B cell (primary cell): ENCODE data around the gene OR52I1. TPM values are rescaled to one million over a fixed set of nuclear protein-coding genes. Genes with fewer than 3 reads are reported as not detected.

Experiments
- ATAC-seq: fragments of 200-7000 bp; cut with Tn5 transposase; one replicate; pipeline ENCODE4 v1.10.0; 2021; ENCODE audit warnings: low read depth, mild to moderate bottlenecking, moderate number of reproducible peaks, moderate library complexity
- CTCF ChIA-PET: fragments of 350-600 bp; sonication (Branson Sonifier 250); formaldehyde crosslinking; loops from one replicate; lab custom pipeline; 2021; ENCODE audit warnings: antibody characterized with exemption, inconsistent platforms; lab: Charles Lee
- POLR2A ChIA-PET: fragments of 350-600 bp; sonication (Branson Sonifier 250); formaldehyde crosslinking; loops from one replicate; lab custom pipeline; 2021; ENCODE audit warnings: antibody characterized with exemption; lab: Charles Lee
- DNase-seq: peaks from one replicate; pipeline ENCODE4 v3.0.0; 2013
- H2AFZ ChIP-seq: 2 replicates; pipeline ENCODE4 v1.6.1; 2012; ENCODE audit warnings: mild to moderate bottlenecking, low read depth, low read length; ENCODE audit not compliant: insufficient read depth, poor library complexity, severe bottlenecking
- H3K27ac ChIP-seq, 2 donors: 1 replicate in 1 of 2; 2 replicates in 1 of 2; pipeline ENCODE4 v1.5.1; 2012 to 2013; ENCODE audit warnings: low read length in 2 of 2, mild to moderate bottlenecking in 2 of 2, moderate library complexity in 1 of 2
- H3K27me3 ChIP-seq, 4 experiments: fragments of 200-600 bp in 1 of 4; sonication (generic) in 1 of 4; replicated peaks in 1 of 4; 1 replicate in 2 of 4; 2 replicates in 2 of 4; pipeline versions ENCODE4 v1.6.1 to v1.7.0; 2013 to 2016; ENCODE audit warnings: low read length in 3 of 4, mild to moderate bottlenecking in 2 of 4, mixed read lengths in 1 of 4, moderate library complexity in 1 of 4; ENCODE audit not compliant: insufficient read depth in 4 of 4, control insufficient read depth in 3 of 4; ENCODE audit errors: control extremely low read depth in 1 of 4
- H3K36me3 ChIP-seq, 2 experiments: replicated peaks in 1 of 2; 1 replicate in 1 of 2; 2 replicates in 1 of 2; pipeline versions ENCODE4 v1.6.1 to v1.7.1; 2013; ENCODE audit warnings: low read length in 1 of 2; ENCODE audit not compliant: insufficient read depth in 2 of 2, control insufficient read depth in 1 of 2; ENCODE audit errors: control extremely low read depth in 1 of 2, extremely low read depth in 1 of 2
- H3K4me1 ChIP-seq, 2 donors: fragments of 200-600 bp in 1 of 2; sonication (generic) in 1 of 2; 1 replicate in 1 of 2; 2 replicates in 1 of 2; pipeline versions ENCODE4 v1.5.1 to v1.6.1; 2013 to 2017; ENCODE audit warnings: low read length in 2 of 2; ENCODE audit not compliant: control insufficient read depth in 2 of 2, insufficient read depth in 2 of 2
- H3K4me2 ChIP-seq: replicated peaks from 2 replicates; pipeline ENCODE3; 2012; ENCODE audit warnings: mild to moderate bottlenecking, low read depth, low read length; ENCODE audit not compliant: poor library complexity, severe bottlenecking
- H3K4me3 ChIP-seq, 5 experiments: fragments of 200-600 bp in 1 of 5; sonication (generic) in 1 of 5; 1 replicate in 3 of 5; 2 replicates in 2 of 5; pipeline versions ENCODE4 v1.5.1 to v1.7.0; 2011 to 2016; ENCODE audit warnings: low read length in 4 of 5, mild to moderate bottlenecking in 4 of 5, low read depth in 2 of 5, control low read depth in 1 of 5, moderate library complexity in 1 of 5; ENCODE audit not compliant: insufficient read depth in 1 of 5; ENCODE audit errors: control extremely low read depth in 1 of 5, extremely low read depth in 1 of 5
- H3K79me2 ChIP-seq: fragments of 200-600 bp; sonication (generic); one replicate; pipeline ENCODE4 v1.6.0; 2016; ENCODE audit warnings: low read length; ENCODE audit not compliant: control insufficient read depth, insufficient read depth
- H3K9ac ChIP-seq: fragments of 200-600 bp; sonication (generic); 2 replicates; pipeline ENCODE4 v1.6.1; 2017; ENCODE audit warnings: mild to moderate bottlenecking, low read length, moderate library complexity
- H3K9me3 ChIP-seq, 3 donors: one replicate each; pipeline versions ENCODE4 v1.6.1 to v1.7.1; 2013; ENCODE audit warnings: low read length in 2 of 3; ENCODE audit not compliant: control insufficient read depth in 2 of 3, insufficient read depth in 1 of 3; ENCODE audit errors: control extremely low read depth in 1 of 3
- H4K20me1 ChIP-seq: 2 replicates; pipeline ENCODE4 v1.6.0; 2012; ENCODE audit warnings: mild to moderate bottlenecking, low read length; ENCODE audit not compliant: insufficient read depth, control insufficient read depth, poor library complexity, severe bottlenecking
- H3K27ac Mint-ChIP-seq: one replicate; pipeline ENCODE4 v1.8.0; 2021; ENCODE audit warnings: mixed read lengths
- H3K27me3 Mint-ChIP-seq: one replicate; pipeline ENCODE4 v1.8.0; 2021; ENCODE audit warnings: mixed read lengths
- H3K4me1 Mint-ChIP-seq: one replicate; pipeline ENCODE4 v1.8.0; 2021; ENCODE audit warnings: mixed read lengths
- H3K4me3 Mint-ChIP-seq: one replicate; pipeline ENCODE4 v1.8.0; 2021; ENCODE audit warnings: mixed read lengths
- H3K9me3 Mint-ChIP-seq: one replicate; pipeline ENCODE4 v1.8.0; 2022; ENCODE audit warnings: mixed read lengths; ENCODE audit not compliant: insufficient read depth
- EZH2 ChIP-seq: IDR thresholded peaks from 2 replicates; pipeline ENCODE4 v1.6.1; 2012; ENCODE audit warnings: borderline replicate concordance, low read depth, mild to moderate bottlenecking, moderate library complexity, low read length; ENCODE audit not compliant: insufficient read depth, poor library complexity, severe bottlenecking
- WGBS: methylation state at CpG from one replicate; pipeline ENCODE4 v1.1.5; 2013; ENCODE audit warnings: missing lambda C conversion rate; ENCODE audit not compliant: insufficient coverage; 5-methylcytosine and 5-hydroxymethylcytosine counted together
- intact Hi-C: fragments of 100-400 bp; cut with micrococcal nuclease; formaldehyde crosslinking; loops from one replicate; pipeline ENCODE4 v1.10.0; 2022
- polyA plus RNA-seq: library from polyadenylated mRNA; depleted of rRNA; stranded (reverse); fragments of >200 nt; gene quantifications from 2 replicates; pipeline ENCODE4 v1.2.3, GENCODE V29; 2012
- total RNA-seq, 2 donors: library from RNA; stranded (reverse); fragments of 120-200 nt in 1 of 2; gene quantifications; 1 replicate in 1 of 2; 2 replicates in 1 of 2; pipeline versions ENCODE4 v1.2.3 to v1.2.4, GENCODE V29; 2013 to 2022
- TF ChIP-seq, protein P1 (sequence below): fragments of 200-600 bp; IDR thresholded peaks from one replicate; pipeline ENCODE4 v1.8.0; 2022; ENCODE audit warnings: antibody characterized with exemption, mild to moderate bottlenecking

Gene OR52I1
- total and polyA plus RNA-seq, 2 donors (not counting 1 experiment from before 2014, with no cell fraction given): not detected

DNA sequence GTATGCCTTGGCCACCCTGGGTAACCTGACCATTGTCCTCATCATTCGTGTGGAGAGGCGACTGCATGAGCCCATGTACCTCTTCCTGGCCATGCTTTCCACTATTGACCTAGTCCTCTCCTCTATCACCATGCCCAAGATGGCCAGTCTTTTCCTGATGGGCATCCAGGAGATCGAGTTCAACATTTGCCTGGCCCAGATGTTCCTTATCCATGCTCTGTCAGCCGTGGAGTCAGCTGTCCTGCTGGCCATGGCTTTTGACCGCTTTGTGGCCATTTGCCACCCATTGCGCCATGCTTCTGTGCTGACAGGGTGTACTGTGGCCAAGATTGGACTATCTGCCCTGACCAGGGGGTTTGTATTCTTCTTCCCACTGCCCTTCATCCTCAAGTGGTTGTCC is 46.1 kb downstream of the OR52I1 start:
- H2AFZ ChIP-seq: no peak overlapping the region
- intact Hi-C loops: loop anchor here (5.0 kb wide), 1 partner anchor 1712 kb away; no protein-coding TSS in a partner anchor
- H3K27ac Mint-ChIP-seq: no peak overlapping the region
- H3K27ac ChIP-seq: no peak overlapping the region
- H3K9me3 ChIP-seq: peaks cover 0 to 5% (median 0%) of the 10 kb centered on the region in 3 donors
- peaks cover 30% of the 10 kb centered on the region for H3K27me3 Mint-ChIP-seq
- 93% methylated on average over 6 of the region's 6 CpGs for WGBS
- H3K9ac ChIP-seq: no peak overlapping the region
- no peak overlapping the region for H3K4me3 ChIP-seq
- no peaks in the 10 kb centered on the region for H3K36me3 ChIP-seq
- H3K4me2 ChIP-seq: no peak overlapping the region
- no peaks in the 10 kb centered on the region for H3K4me1 Mint-ChIP-seq
- DNase-seq (no peak), ATAC-seq (no peak)
- H4K20me1 ChIP-seq: no peaks in the 10 kb centered on the region
- ChIA-PET CTCF (no interaction called here), POLR2A (no interaction called here)
- TF ChIP-seq, protein P1, sequence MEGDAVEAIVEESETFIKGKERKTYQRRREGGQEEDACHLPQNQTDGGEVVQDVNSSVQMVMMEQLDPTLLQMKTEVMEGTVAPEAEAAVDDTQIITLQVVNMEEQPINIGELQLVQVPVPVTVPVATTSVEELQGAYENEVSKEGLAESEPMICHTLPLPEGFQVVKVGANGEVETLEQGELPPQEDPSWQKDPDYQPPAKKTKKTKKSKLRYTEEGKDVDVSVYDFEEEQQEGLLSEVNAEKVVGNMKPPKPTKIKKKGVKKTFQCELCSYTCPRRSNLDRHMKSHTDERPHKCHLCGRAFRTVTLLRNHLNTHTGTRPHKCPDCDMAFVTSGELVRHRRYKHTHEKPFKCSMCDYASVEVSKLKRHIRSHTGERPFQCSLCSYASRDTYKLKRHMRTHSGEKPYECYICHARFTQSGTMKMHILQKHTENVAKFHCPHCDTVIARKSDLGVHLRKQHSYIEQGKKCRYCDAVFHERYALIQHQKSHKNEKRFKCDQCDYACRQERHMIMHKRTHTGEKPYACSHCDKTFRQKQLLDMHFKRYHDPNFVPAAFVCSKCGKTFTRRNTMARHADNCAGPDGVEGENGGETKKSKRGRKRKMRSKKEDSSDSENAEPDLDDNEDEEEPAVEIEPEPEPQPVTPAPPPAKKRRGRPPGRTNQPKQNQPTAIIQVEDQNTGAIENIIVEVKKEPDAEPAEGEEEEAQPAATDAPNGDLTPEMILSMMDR: no peak
- TF ChIP-seq EZH2: no peak
- H3K79me2 ChIP-seq: no peaks in the 10 kb centered on the region
- H3K4me3 Mint-ChIP-seq: no peak overlapping the region
- H3K9me3 Mint-ChIP-seq: no peaks in the 10 kb centered on the region
- peaks cover 0 to 3% of the 10 kb centered on the region in 2 donors for H3K4me1 ChIP-seq
- H3K27me3 ChIP-seq: peaks cover 0 to 10% (median 3%) of the 10 kb centered on the region in 4 experiments

GRCh38 chr11:4641501-4641900 is 47.7 kb downstream of the OR52I1 start:
- H3K9me3 ChIP-seq: peaks cover 0 to 5% (median 0%) of the 10 kb centered on the region in 3 donors
- intact Hi-C loops: no loop called here
- Mint-ChIP-seq H3K4me3 (no peak overlapping the region), H3K27me3 (peaks cover 32% of the 10 kb centered on the region), H3K9me3 (no peaks in the 10 kb centered on the region), H3K27ac (no peak overlapping the region), H3K4me1 (no peaks in the 10 kb centered on the region)
- WGBS: 95% methylated on average over 7 of the region's 7 CpGs
- no peak for ATAC-seq
- no peak overlapping the region for H3K4me2 ChIP-seq
- no peaks in the 10 kb centered on the region for H3K79me2 ChIP-seq
- DNase-seq: no peak
- H3K27me3 ChIP-seq: peaks cover 0 to 13% (median 3%) of the 10 kb centered on the region in 4 experiments
- no peak overlapping the region for H2AFZ ChIP-seq
- H4K20me1 ChIP-seq: no peaks in the 10 kb centered on the region
- CTCF ChIA-PET: no interaction called here
- peaks cover 0 to 3% of the 10 kb centered on the region in 2 donors for H3K4me1 ChIP-seq
- H3K4me3 ChIP-seq: no peak overlapping the region
- H3K36me3 ChIP-seq: no peaks in the 10 kb centered on the region
- no peak overlapping the region for H3K9ac ChIP-seq
- TF ChIP-seq, protein P1: no peak
- TF ChIP-seq EZH2: no peak
- POLR2A ChIA-PET: no interaction called here
- H3K27ac ChIP-seq: no peak overlapping the region
